Fibroblast of villous mesenchyme (primary cell): ENCODE measurements around the gene LAMB4. TPM values are rescaled to one million over a fixed set of nuclear protein-coding genes. Genes with fewer than 3 reads are reported as not detected.

Experiments
- DNase-seq: peaks from one replicate; pipeline ENCODE4 v3.0.0-alpha.2; 2010; ENCODE audit warnings: low read depth
- H3K4me3 ChIP-seq: 2 replicates; pipeline ENCODE4 v1.5.1; 2011; ENCODE audit warnings: low read depth, mild to moderate bottlenecking, low read length
- total RNA-seq: library from RNA; depleted of rRNA; stranded (reverse); fragments of >200 nt; gene quantifications from 2 replicates; pipeline ENCODE4 v1.2.3, GENCODE V29; 2012
- TF ChIP-seq, protein P1 (sequence below): IDR thresholded peaks from 2 replicates; pipeline ENCODE4 v1.5.1; 2012; ENCODE audit warnings: low read depth, mild to moderate bottlenecking, low read length; ENCODE audit not compliant: insufficient read depth

LAMB4 gene
- total RNA-seq, 1 donor: under 0.01 TPM

- no peak overlapping the region for H3K4me3 ChIP-seq
- TF ChIP-seq, protein P1, sequence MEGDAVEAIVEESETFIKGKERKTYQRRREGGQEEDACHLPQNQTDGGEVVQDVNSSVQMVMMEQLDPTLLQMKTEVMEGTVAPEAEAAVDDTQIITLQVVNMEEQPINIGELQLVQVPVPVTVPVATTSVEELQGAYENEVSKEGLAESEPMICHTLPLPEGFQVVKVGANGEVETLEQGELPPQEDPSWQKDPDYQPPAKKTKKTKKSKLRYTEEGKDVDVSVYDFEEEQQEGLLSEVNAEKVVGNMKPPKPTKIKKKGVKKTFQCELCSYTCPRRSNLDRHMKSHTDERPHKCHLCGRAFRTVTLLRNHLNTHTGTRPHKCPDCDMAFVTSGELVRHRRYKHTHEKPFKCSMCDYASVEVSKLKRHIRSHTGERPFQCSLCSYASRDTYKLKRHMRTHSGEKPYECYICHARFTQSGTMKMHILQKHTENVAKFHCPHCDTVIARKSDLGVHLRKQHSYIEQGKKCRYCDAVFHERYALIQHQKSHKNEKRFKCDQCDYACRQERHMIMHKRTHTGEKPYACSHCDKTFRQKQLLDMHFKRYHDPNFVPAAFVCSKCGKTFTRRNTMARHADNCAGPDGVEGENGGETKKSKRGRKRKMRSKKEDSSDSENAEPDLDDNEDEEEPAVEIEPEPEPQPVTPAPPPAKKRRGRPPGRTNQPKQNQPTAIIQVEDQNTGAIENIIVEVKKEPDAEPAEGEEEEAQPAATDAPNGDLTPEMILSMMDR: no peak
- no peak for DNase-seq
These were observed 35.6 kb upstream of the LAMB4 start for GRCh38 chr7:108165723-108166122.

GRCh38 chr7:108164946-108165345 is 34.8 kb upstream of the LAMB4 start:
- TF ChIP-seq, protein P1: no peak
- DNase-seq: no peak
- H3K4me3 ChIP-seq: no peak overlapping the region

GRCh38 chr7:108164342-108164741 is 34.2 kb upstream of the LAMB4 start:
- TF ChIP-seq, protein P1: no peak
- no peak overlapping the region for H3K4me3 ChIP-seq
- no peak for DNase-seq

DNA sequence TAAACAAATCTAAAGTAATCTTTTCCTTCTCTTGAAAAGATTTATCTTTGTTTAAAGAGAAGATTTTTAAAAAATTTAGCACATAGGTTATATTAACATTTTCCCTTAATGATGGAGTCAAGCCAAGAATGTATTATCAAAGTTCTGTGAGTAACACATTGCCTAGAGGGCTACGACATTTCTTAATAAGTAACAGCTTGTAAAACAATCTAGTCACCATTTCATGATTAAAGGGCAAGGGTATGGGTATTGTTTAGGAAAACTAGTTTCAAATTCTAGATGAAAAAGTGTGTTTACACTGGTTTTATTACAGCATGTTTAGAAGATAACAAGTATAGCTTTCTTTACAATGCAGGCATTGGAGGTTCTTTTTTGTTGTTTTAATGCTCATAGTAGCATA is 28.6 kb upstream of the LAMB4 start:
- no peak for DNase-seq

GRCh38 chr7:108157606-108158335 is 27.6 kb upstream of the LAMB4 start:
- TF ChIP-seq, protein P1: no peak
- DNase-seq: no peak
- no peak overlapping the region for H3K4me3 ChIP-seq

More for the DNA sequence above, 28.6 kb upstream of the LAMB4 start:
- TF ChIP-seq, protein P1: no peak
- no peak overlapping the region for H3K4me3 ChIP-seq

DNA sequence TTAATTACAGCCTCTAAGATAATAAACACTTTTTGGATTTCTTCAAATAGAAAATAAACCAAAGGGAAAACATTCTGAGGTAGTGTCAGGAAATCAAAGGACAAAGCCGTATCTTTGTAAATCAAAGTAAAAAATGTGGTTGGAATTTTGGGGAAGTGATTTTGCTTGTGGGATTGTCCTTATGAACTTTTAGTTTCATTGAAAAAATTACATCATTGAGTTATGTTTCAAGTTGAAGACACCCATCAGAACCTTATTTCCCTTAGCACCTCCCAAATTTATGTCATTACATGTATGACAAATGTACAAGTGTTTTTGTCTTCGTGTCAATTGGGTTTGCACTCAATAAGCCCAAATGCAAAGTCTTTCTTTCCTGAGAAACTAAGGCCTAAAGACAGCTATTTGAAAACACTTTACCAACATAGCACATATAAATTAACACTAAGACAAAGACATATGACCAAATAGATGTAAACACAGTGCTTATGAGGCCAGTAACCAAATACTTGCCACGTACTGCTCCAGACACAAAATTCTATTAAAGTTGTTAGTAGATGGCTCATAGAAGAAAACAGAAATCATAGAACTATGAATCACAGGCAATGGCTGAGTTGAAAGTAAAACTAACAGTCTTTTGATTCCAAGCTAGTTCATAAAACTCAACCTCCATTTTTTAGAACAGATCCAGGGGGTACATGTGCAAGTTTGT is 26.9 kb upstream of the LAMB4 start:
- TF ChIP-seq, protein P1: no peak
- H3K4me3 ChIP-seq: no peak overlapping the region
- DNase-seq: no peak
